Heart left ventricle (tissue), 13 donors: ENCODE results near the gene GPR135.

Experiments
- POLR2A ChIP-seq, 2 donors: fragments of 450-650 bp; IDR thresholded peaks; one replicate each; pipeline ENCODE4 v1.6.1; 2017; ENCODE audit warnings: antibody characterized with exemption in 2 of 2, mild to moderate bottlenecking in 2 of 2, moderate library complexity in 2 of 2
- TF ChIP-seq, protein P1 (sequence below), 12 donors: fragments of 200-600 bp; sonication (generic) in 4 of 12; IDR thresholded peaks; one replicate each; pipeline versions ENCODE4 v1.5.0 to v1.8.0; 2018 to 2022; ENCODE audit warnings: antibody characterized with exemption in 12 of 12, mild to moderate bottlenecking in 5 of 12
- donor health status: ischemic (EF 13 %, LVEDD 7.1; RV severe dilation, severe dysfunction).
- donor health status: DM: no; HTN: yes; CAD: no.
- donor health status: DM: no; HTN: no; CAD: no.
- donor health status: ischemic (EF 25% LVEDD 6.9; RV normal size, moderate dysfunction).
- donor health status: ischemic (EF 25% LVEDD 5.7; RV mildly dilated, moderate dysfunction).
- donor health status: ischemic (EF 35%, LVEDD 5.7; RV mildly dilated, moderate dysfunction).
- donor health status: nonischemic (EF 11% LVEDD 7.7; RV severe dilation, severe dysfunction).
- donor health status: DM: yes; HTN: yes; CAD: no.
- donor health status: PGD.
- donor health status: ischemic (EF 29% LVEDD 5.4; RV normal size, mild dysfunction).
- donor health status: nonischemic (EF 23%, LVEDD 6.1; RV moderate dilation, normal function).

- no peak for TF ChIP-seq POLR2A (IDR thresholded peaks at IDR 0.05)
- TF ChIP-seq, protein P1, sequence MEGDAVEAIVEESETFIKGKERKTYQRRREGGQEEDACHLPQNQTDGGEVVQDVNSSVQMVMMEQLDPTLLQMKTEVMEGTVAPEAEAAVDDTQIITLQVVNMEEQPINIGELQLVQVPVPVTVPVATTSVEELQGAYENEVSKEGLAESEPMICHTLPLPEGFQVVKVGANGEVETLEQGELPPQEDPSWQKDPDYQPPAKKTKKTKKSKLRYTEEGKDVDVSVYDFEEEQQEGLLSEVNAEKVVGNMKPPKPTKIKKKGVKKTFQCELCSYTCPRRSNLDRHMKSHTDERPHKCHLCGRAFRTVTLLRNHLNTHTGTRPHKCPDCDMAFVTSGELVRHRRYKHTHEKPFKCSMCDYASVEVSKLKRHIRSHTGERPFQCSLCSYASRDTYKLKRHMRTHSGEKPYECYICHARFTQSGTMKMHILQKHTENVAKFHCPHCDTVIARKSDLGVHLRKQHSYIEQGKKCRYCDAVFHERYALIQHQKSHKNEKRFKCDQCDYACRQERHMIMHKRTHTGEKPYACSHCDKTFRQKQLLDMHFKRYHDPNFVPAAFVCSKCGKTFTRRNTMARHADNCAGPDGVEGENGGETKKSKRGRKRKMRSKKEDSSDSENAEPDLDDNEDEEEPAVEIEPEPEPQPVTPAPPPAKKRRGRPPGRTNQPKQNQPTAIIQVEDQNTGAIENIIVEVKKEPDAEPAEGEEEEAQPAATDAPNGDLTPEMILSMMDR (IDR thresholded peaks at IDR 0.05): no peak
These were observed 29.2 kb downstream of the GPR135 start for GRCh38 chr14:59435987-59436386.
